ENCODE data around the gene MCAM.
A peak's percentile ranks its signal among the peaks of the same experiment; 100 is the strongest.

Gene MCAM

DNA sequence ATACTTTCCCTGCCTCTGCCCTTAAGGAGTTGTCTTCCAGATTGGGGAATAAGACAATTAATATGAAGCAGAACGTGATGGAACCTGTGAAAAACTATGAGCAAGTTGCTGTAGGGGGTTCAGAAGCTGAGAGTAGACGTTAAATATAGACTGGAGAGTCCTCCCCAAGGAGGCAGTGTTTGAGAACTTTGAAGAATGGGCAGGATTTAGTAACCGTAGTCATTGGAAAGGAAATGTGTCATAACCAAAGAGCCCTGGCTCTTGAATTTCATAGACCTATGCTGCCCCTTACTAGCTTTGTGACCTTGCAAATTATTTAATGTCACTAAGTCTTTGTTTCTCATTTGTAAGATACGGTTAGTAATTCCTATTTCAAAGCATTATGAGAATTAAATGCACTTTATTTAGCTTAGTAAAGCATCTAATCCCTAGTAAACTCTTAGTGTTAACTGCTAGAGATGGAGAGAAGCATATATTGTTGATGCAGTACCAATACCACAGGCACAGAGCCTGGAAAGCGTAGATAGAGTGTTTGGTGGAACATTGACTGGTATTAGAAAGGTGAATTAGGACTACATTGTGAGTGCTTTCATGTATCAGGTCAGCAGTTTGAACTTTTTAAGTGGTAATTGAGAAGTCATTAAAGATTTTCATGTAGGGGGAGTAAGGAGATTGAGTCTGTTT, 54.1 kb downstream of the MCAM start:
- DNase-seq (ENCODE audit: low spot score): peak; percentile 29

DNA sequence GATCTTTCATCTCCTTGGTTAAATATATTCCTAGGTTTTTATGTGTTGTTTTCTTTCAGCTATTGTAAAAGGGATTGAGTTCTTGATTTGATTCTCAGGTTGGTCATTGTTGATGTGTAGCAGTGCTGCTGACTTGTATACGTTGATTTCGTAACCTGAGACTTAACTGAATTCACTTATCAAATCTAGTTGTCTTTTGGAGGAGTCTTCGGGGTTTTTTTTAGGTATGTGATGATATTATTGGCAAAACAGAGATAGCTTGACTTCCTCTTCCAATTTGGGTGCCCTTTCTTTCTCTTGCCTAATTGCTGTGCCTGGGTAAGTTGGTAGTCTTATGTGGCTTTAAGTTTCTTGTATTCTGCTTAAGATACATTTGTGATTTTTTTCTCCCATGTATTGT, 57.9 kb downstream of the MCAM start:
- DNase-seq (ENCODE audit: low spot score): no peak
